ENCODE measurements around the gene CADM1.

- TF ChIP-seq CTCF (conservative IDR thresholded peaks at IDR 0.05; ENCODE audit: low read depth, low read length) (no peak), EZH2 (IDR thresholded peaks at IDR 0.05; ENCODE audit: borderline replicate concordance, low read depth, low read length, poor library complexity, severe bottlenecking) (no peak)
Measured at GRCh38 chr11:115166820-115167219, 337.4 kb downstream of the CADM1 start.
